Pulmonary artery endothelial cell (primary cell): Measurements from ENCODE around the gene HARS2. TPM values are rescaled to one million over a fixed set of nuclear protein-coding genes. Genes with fewer than 3 reads are reported as not detected.
"Not testable (repeated sequence)": the region's sequence is repeated elsewhere in the genome, so short reads cannot be mapped to it uniquely, and the experiment has no call there.

Experiments used
- DNase-seq: peaks from one replicate; pipeline ENCODE4 v3.0.0-alpha.2; 2011; ENCODE audit warnings: low read depth, low spot score
- total RNA-seq: library from RNA; depleted of rRNA; stranded (reverse); fragments of >200 nt; gene quantifications from 2 replicates; pipeline ENCODE4 v1.2.3, GENCODE V29; 2014

HARS2 gene
- total RNA-seq, 1 donor from 2014 or later: 39.8 TPM

GRCh38 chr5:140696891-140697492 is 5.7 kb downstream of the HARS2 start:
- no peak for DNase-seq

GRCh38 chr5:140700177-140701144 is 9.2 kb downstream of the HARS2 start, which contains the start of gene ZMAT2:
Gene ZMAT2, plus strand, starts transcription at chr5:140700447. Its CDS starts 14 bp downstream, at chr5:140700461.
- DNase-seq: peak; percentile 97

DNA sequence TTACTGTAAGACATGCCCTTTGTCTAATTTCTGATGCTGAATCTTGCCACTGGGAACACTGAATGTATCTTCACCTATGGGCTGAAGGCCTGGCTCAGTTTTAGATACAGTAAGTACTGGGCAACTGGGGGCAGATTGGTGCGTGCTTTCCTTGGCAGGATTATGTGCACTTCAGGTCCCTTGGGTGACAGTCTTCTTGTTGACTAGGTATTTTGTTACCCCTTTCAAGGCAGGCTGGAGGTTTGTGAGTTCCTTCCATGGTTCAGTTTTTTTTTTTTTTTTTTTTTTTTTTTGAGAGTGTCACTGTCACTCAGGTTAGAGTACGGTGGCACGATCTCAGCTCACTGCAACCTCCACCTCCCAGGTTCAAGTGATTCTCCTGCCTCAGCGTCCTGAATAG is 16.6 kb downstream of the HARS2 start:
- DNase-seq: no peak

DNA sequence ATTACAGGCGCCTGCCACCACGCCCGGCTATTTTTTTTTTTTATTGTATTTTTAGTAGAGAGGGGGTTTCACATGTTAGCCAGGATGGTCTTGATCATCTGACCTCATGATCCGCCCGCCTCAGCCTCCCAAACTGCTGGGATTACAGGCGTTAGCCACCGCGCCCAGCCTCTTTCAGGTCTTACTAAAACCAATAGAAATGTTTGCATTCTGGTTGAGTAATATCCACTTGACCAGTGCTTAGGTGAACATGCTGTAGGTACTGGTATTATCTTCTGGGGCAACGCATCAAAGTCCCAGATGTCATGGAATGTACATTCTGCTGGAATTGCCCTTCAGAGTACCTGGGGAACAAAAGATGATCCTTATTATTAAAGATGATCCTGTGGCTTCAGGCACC is 17.5 kb downstream of the HARS2 start:
- DNase-seq: not testable (repeated sequence)

DNA sequence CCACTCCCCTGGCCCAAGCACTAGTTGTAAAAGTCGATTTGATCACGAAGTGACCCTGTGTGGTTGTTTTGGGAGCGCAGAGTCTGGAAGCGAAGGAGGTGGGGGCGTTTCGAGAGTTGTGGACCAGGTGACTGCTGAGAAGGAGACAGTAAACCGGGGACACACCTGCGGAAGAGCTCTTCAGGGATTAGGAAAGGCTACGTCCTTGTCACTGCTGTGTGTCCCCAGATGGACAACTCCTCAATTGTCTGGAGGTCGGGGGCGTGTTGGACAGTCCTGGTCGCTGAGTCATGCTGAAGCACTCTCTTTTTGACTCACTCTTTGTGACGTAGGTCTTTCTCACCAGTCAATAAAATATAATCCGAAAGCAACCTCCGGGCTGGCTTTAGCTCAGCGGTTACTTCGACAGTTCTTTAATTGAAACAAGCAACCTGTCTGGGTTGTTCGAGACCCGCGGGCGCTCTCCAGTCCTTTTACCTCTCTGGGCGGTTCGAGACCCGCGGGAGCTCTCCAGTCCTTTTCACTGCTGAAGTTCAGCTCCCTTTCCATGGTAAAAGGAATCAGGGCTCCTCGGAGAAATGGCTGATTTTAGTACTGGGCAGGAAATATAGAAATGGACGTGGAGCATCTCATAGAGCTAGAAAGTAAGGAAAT is 19.8 kb downstream of the HARS2 start:
- peak; percentile 92 for DNase-seq

DNA sequence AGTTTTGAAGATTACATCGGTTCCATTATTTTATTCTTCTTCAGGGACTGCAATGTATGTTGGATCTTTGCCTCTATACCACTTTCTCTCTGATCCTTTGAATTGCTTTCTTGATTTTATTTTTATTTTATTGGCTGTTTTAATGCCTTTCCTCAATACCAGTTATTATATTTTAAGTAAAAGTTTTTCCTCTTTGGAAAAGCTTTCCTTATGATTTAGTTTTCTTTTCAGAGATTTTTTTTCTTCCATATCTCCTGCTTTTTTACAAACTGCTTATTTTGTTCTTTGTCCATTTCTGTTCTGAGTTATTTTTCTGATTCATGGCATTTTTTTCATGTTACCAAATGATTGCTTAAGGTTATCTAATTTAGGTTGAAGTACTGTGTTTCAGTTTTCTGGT is 20.5 kb downstream of the HARS2 start:
- DNase-seq: no peak

DNA sequence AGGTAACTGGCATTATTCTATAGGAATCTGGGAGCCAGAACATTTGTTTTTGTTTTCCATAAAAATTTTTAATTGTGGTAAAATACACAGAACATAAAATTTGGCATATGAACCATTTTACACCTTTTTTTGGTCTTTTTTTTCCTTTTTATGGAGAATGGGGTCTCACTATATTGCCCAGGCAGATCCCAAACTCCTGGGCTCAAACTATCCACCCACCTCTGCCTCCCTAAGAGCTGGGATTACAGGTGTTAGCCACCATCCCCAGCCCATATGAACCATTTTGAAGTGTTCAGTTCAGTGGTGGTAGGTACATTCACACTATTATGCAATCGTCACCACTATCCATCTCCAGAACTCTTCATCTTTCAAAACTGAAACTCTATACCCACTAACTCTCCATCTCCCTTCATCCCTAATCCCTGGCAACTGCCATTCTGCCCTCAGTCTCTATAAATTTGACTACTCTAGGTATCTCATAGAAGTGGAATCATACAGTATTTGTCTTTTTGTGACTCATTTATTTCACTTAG is 22.4 kb downstream of the HARS2 start:
- no peak for DNase-seq

DNA sequence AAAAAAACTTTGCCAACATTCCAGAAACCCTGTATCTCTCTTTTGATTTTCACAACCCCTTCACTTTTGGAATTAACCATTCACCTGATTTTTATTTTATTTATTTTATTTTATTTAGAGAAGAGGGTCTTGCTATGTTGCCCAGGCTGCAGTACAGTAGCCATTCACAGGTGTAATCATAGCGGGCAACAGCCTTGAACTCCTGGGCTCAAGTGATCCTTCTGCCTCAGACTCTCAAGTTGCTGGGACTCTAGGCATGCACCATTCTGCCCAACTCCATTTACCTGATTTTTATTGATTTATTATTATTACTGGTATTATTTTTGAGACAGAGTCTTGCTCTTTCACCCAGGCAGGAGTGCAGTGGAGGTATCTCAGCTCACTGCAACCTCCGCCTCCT is 25.0 kb downstream of the HARS2 start:
- not testable (repeated sequence) for DNase-seq

- DNase-seq: no peak
Observed at GRCh38 chr5:140718266-140718592, 27.0 kb downstream of the HARS2 start.

GRCh38 chr5:140720738-140721137 is 29.5 kb downstream of the HARS2 start:
- DNase-seq: not testable (repeated sequence)

DNA sequence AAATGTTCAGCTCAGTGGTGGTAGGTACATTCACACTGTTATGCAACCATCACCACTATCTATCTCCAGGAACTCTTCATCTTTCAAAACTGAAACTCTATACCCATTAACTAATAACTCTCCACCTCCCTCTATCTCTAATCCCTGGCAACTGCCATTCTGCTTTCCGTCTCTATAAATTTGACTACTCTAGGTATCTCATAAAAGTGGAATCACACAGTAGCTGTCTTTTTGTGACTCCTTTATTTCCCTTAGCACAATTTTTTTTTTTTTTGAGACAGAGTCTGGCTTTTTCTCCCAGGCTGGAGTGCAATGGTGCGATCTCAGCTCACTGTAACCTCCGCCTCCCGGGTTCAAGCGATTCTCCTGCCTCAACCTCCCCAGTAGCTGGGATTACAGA is 30.1 kb downstream of the HARS2 start:
- not testable (repeated sequence) for DNase-seq

DNA sequence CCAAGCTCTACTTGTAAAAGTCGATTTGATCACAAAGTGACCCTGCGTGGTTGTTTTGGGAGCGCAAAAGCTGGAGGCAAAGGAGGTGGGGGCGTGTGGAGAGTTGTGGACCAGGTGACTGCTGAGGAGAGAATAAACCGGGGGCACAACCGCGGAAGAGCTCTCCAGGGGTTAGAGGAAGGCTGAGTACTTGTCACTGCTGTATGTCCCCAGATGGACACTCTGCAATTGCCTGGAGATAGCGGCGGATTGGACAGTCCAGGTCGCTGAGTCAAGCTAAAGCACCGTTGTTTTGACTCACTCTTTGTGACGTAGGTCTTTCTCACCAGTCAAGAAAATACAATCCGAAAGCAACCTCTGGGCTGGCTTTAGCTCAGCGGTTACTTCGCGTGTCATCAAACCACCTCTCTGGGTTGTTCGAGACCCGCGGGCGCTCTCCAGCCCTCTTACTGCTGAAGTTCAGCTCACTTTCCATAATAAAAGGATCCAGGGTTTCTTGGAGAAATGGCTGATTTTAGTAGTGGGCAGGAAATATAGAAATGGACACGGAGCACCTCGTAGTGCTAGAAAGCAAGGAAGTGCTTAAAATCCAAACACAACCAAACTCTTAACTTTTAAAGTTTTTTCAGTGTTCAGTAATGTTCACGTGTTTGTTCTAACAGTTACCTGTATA is 34.7 kb downstream of the HARS2 start:
- peak; percentile 49 for DNase-seq

DNA sequence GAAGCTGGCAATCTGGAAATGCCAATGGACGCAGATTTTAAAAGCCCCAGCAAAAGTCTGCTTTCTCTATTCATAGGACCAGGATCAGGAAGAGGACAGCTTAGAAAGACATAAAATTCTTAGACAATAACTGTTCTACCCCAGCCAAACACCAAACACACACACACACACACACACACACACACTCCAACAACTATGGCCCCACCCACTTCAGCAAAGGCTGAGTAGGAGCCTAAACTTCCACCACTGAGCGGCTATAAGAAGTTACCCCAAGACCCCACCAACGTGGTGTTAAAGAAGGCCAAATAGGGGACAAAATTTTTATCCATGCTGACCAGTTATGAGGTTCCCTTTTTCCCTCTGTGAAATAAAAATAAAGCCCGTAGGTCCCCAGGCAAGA is 41.8 kb downstream of the HARS2 start:
- DNase-seq: no peak

DNA sequence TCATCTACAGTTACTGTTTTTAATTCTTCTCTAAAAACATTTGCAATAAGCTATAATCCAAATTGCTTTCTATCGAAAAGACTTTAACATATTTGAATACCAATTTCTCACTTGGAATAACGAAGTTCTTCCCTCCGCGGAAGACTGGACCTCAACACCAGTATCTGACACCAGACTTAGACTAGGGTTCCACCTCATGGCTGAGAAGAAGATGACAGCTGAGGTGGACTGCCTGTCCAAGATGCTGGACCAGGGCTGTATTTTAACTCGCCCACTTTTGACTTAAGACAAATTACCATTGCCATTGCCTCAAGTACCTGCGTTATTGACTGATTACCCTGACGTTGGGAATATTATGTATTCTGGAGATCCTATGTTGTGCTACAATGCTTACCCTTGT is 43.1 kb downstream of the HARS2 start:
- no peak for DNase-seq

GRCh38 chr5:140737486-140737885 is 46.2 kb downstream of the HARS2 start:
- DNase-seq: no peak

DNA sequence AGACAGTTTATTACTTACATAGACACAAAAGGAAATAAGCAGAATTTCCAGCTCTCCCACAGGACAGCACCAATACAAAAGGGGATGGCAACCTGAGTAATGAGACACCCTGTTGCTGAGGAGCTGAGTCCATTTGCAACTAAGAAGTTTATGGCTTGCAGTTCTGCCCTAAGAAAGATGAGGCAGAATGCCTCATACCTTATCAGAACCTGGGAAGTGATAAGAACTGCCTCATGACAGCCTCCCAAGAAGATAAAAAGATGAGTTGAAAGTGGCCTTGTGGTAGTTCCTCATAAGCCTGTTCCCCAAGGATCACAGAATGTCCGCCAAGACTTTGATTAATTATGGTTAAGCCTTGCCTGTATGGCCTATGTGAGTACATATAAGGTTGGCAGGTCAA is 50.7 kb downstream of the HARS2 start:
- no peak for DNase-seq

Other genes with a start within 250 kb of the HARS2 start
- gene EIF4EBP3, start 143.8 kb upstream of the HARS2 start, total RNA-seq: 1.4 and 1.8 TPM in 2 replicates
- 19.7 and 28.1 TPM in 2 replicates for gene SRA1, start 134.0 kb upstream of the HARS2 start, total RNA-seq
- gene APBB3, start 126.9 kb upstream of the HARS2 start, total RNA-seq: 5.1 and 5.5 TPM in 2 replicates
- 22.6 and 30.7 TPM in 2 replicates for gene SLC35A4, start 126.6 kb upstream of the HARS2 start, total RNA-seq
- gene CD14, start 58.3 kb upstream of the HARS2 start, total RNA-seq: 0.26 and 0.49 TPM in 2 replicates
- 13.5 and 13.9 TPM in 2 replicates for gene TMCO6, start 52.0 kb upstream of the HARS2 start, total RNA-seq
- 40.1 and 48.5 TPM in 2 replicates for gene NDUFA2, start 43.8 kb upstream of the HARS2 start, total RNA-seq
- gene IK, start 43.6 kb upstream of the HARS2 start, total RNA-seq: 77.4 and 95.0 TPM in 2 replicates
- 29.9 and 39.3 TPM in 2 replicates for gene WDR55, start 26.6 kb upstream of the HARS2 start, total RNA-seq
- 0.13 and 0.28 TPM in 2 replicates for gene DND1, start 17.9 kb upstream of the HARS2 start, total RNA-seq
- 92.7 and 110 TPM in 2 replicates for gene HARS1, start 85 bp upstream of the HARS2 start, total RNA-seq
- 53.5 and 75.7 TPM in 2 replicates for gene ZMAT2, start 9.0 kb downstream of the HARS2 start, total RNA-seq
- 0.04 TPM in 1 of 2 replicates, not detected in the other for gene PCDHA1, start 94.7 kb downstream of the HARS2 start, total RNA-seq
- gene PCDHA2, start 103.4 kb downstream of the HARS2 start, total RNA-seq: 0.07 and 0.21 TPM in 2 replicates
- 0.18 and 0.26 TPM in 2 replicates for gene PCDHA3, start 109.6 kb downstream of the HARS2 start, total RNA-seq
- 0.26 and 0.42 TPM in 2 replicates for gene PCDHA4, start 115.6 kb downstream of the HARS2 start, total RNA-seq
- 0.04 and 0.07 TPM in 2 replicates for gene PCDHA5, start 130.2 kb downstream of the HARS2 start, total RNA-seq
- 0.40 and 0.88 TPM in 2 replicates for gene PCDHA6, start 136.5 kb downstream of the HARS2 start, total RNA-seq
- gene PCDHA7, start 142.8 kb downstream of the HARS2 start, total RNA-seq: 0.25 and 0.33 TPM in 2 replicates
- gene PCDHA8, start 149.7 kb downstream of the HARS2 start, total RNA-seq: under 0.01 and 0.04 TPM in 2 replicates
- gene PCDHA9, start 156.9 kb downstream of the HARS2 start, total RNA-seq: 0.04 TPM in 1 of 2 replicates, not detected in the other
- 0.07 and 0.35 TPM in 2 replicates for gene PCDHA10, start 164.4 kb downstream of the HARS2 start, total RNA-seq
- 0.04 and 0.07 TPM in 2 replicates for gene PCDHA11, start 177.5 kb downstream of the HARS2 start, total RNA-seq
- gene PCDHA12, start 183.9 kb downstream of the HARS2 start, total RNA-seq: 0.07 TPM in 1 of 2 replicates, not detected in the other
- gene PCDHA13, start 190.7 kb downstream of the HARS2 start, total RNA-seq: under 0.01 and 0.04 TPM in 2 replicates
- gene PCDHAC1, start 234.8 kb downstream of the HARS2 start, total RNA-seq: 0.07 TPM in 2 replicates